ENCODE data around the gene GABRB2.
A peak's percentile ranks its signal among the peaks of the same experiment; 100 is the strongest.

- peak; percentile 33; the same call in 1 of the 2 replicates for TF ChIP-seq RAD21 (IDR thresholded peaks at IDR 0.05; ENCODE audit: low read depth)
- TF ChIP-seq YY1 (IDR thresholded peaks at IDR 0.05; ENCODE audit: extremely low read depth, insufficient replicate concordance, low read depth, low read length): no peak
- TF ChIP-seq POLR2A (IDR thresholded peaks at IDR 0.05; ENCODE audit: borderline replicate concordance, extremely low read depth, insufficient read depth, insufficient read length): no peak
- TF ChIP-seq, protein P1, sequence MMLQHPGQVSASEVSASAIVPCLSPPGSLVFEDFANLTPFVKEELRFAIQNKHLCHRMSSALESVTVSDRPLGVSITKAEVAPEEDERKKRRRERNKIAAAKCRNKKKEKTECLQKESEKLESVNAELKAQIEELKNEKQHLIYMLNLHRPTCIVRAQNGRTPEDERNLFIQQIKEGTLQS (IDR thresholded peaks at IDR 0.05): no peak
- TF ChIP-seq EZH2 (IDR thresholded peaks at IDR 0.05): no peak
- TF ChIP-seq, protein P2, sequence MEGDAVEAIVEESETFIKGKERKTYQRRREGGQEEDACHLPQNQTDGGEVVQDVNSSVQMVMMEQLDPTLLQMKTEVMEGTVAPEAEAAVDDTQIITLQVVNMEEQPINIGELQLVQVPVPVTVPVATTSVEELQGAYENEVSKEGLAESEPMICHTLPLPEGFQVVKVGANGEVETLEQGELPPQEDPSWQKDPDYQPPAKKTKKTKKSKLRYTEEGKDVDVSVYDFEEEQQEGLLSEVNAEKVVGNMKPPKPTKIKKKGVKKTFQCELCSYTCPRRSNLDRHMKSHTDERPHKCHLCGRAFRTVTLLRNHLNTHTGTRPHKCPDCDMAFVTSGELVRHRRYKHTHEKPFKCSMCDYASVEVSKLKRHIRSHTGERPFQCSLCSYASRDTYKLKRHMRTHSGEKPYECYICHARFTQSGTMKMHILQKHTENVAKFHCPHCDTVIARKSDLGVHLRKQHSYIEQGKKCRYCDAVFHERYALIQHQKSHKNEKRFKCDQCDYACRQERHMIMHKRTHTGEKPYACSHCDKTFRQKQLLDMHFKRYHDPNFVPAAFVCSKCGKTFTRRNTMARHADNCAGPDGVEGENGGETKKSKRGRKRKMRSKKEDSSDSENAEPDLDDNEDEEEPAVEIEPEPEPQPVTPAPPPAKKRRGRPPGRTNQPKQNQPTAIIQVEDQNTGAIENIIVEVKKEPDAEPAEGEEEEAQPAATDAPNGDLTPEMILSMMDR (IDR thresholded peaks at IDR 0.05 in 2 of 3, conservative IDR thresholded peaks at IDR 0.05 in 1 of 3; ENCODE audit: borderline replicate concordance in 1 of 3, insufficient read depth in 1 of 3, low read depth in 2 of 3, low read length in 2 of 3): peak; percentile 11 to 68 (median 67); a peak in 4 of 6 replicates
- no peak for TF ChIP-seq EZH2phosphoT487 (IDR thresholded peaks at IDR 0.05; ENCODE audit: borderline replicate concordance)
- no peak for TF ChIP-seq SIN3A (IDR thresholded peaks at IDR 0.05; ENCODE audit: low read depth)
- TF ChIP-seq JUND (IDR thresholded peaks at IDR 0.05): no peak
Observed at GRCh38 chr5:161544350-161544765, 2.2 kb downstream of the GABRB2 start.
